ENCODE results near the gene PDE7B.
A peak's percentile ranks its signal among the peaks of the same experiment; 100 is the strongest.

The PDE7B gene

GRCh38 chr6:136226027-136226673 is 374.6 kb downstream of the PDE7B start:
- no peak overlapping the region for H3K4me3 ChIP-seq (ENCODE audit: low read depth, low read length)
- DNase-seq (ENCODE audit: low read depth) = no peak
- TF ChIP-seq CTCF (IDR thresholded peaks at IDR 0.05; ENCODE audit: control insufficient read depth, extremely low read depth, insufficient read depth) = peak; percentile 97

- no peak for TF ChIP-seq CTCF (IDR thresholded peaks at IDR 0.05; ENCODE audit: control insufficient read depth, extremely low read depth, insufficient read depth)
- H3K4me3 ChIP-seq (ENCODE audit: low read depth, low read length) = no peak overlapping the region
- no peak for DNase-seq (ENCODE audit: low read depth)
Measured at GRCh38 chr6:136226674-136227377, 375.3 kb downstream of the PDE7B start.

- no peak overlapping the region for H3K4me3 ChIP-seq (ENCODE audit: low read depth, low read length)
- TF ChIP-seq CTCF (IDR thresholded peaks at IDR 0.05; ENCODE audit: control insufficient read depth, extremely low read depth, insufficient read depth) = no peak
- DNase-seq (ENCODE audit: low read depth) = no peak
Measured at GRCh38 chr6:136228814-136229213, 377.3 kb downstream of the PDE7B start.

- no peak for DNase-seq (ENCODE audit: low read depth)
- H3K4me3 ChIP-seq (ENCODE audit: low read depth, low read length) = no peak overlapping the region
- no peak for TF ChIP-seq CTCF (IDR thresholded peaks at IDR 0.05; ENCODE audit: control insufficient read depth, extremely low read depth, insufficient read depth)
Measured at GRCh38 chr6:136230219-136230853, 378.8 kb downstream of the PDE7B start.

GRCh38 chr6:136232701-136233100 is 381.2 kb downstream of the PDE7B start:
- TF ChIP-seq CTCF (IDR thresholded peaks at IDR 0.05; ENCODE audit: control insufficient read depth, extremely low read depth, insufficient read depth) = no peak
- DNase-seq (ENCODE audit: low read depth) = no peak
- H3K4me3 ChIP-seq (ENCODE audit: low read depth, low read length) = no peak overlapping the region

- DNase-seq (ENCODE audit: low read depth) = no peak
- H3K4me3 ChIP-seq (ENCODE audit: low read depth, low read length) = no peak overlapping the region
- no peak for TF ChIP-seq CTCF (IDR thresholded peaks at IDR 0.05; ENCODE audit: control insufficient read depth, extremely low read depth, insufficient read depth)
Measured at GRCh38 chr6:136235233-136235564, 383.7 kb downstream of the PDE7B start.
